ENCODE data around the gene ZSCAN23.
"Not testable (repeated sequence)": the region's sequence is repeated elsewhere in the genome, so short reads cannot be mapped to it uniquely, and the experiment has no call there.

The ZSCAN23 gene

DNA sequence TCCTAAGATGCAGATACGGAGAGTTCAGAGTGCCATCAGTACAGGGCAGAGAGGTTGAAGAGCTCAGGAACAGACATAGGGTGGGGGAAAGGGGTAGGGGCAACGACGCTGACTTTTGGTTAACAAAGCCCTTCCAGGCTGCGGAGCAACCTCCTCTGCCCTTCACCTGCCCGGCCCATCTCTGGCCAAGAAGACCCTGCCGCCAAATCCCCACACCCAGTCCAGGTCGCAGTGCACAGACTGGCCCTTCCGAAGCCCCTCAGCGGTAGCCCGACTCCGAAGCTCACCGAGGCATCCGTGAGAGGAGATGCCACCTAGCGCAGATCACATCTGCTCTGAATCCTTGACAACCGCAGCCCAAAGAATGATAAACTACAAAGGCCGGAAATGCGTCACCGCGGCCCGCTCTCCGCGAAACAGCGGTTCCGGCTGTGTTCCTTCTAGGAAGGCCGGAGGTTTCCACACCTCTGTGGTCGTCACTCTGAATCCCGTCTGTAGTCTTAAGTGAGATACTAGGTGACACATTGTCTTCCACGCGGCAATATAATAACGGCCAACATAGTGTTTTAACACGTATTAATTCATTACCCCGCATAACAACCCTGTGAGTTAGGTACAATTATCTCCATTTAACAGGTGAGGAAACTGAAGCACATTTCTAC lies at the start of gene ZSCAN23:
Gene ZSCAN23, minus strand, starts transcription at position 380 of the 662 bp plus-strand sequence. CDS start 7,225 bp downstream, outside the sequence.
- DNase-seq, result peak; percentile 83 to 92
- H3K9me3 Mint-ChIP-seq, result peaks cover 0 to 8% of the 10 kb centered on the region in 2 donors

DNA sequence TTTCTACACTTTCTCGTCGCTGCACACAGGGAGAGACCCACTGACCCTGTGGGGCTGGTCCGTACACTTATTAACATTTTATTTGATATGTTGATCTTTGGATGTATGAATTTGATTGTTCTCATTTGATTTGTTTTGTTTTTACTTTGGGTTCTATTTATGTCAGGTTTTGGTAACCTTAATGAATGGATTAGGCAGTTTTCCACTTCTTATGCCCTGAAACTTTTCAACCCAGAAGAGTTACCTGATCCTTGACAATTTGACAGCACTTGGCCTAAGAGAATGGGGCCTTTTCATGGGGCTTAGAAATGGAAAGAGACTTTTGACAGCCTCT lies 48.7 kb upstream of the ZSCAN23 start:
- Mint-ChIP-seq H3K27me3 (peaks cover 42% of the 10 kb centered on the region), H3K4me1 (peaks cover 32% of the 10 kb centered on the region)

More for the DNA sequence above, at the start of gene ZSCAN23:
- H3K27me3 Mint-ChIP-seq, result peaks cover 16% of the 10 kb centered on the region
- H3K27ac Mint-ChIP-seq, result peak within 1 kb of the TSS; percentile 97 to 99
- peak; percentile 95 for ATAC-seq
- peaks cover 31% of the 10 kb centered on the region for H3K4me1 Mint-ChIP-seq
- H3K4me3 Mint-ChIP-seq, result peak within 1 kb of the TSS; percentile 99 to 100

DNA sequence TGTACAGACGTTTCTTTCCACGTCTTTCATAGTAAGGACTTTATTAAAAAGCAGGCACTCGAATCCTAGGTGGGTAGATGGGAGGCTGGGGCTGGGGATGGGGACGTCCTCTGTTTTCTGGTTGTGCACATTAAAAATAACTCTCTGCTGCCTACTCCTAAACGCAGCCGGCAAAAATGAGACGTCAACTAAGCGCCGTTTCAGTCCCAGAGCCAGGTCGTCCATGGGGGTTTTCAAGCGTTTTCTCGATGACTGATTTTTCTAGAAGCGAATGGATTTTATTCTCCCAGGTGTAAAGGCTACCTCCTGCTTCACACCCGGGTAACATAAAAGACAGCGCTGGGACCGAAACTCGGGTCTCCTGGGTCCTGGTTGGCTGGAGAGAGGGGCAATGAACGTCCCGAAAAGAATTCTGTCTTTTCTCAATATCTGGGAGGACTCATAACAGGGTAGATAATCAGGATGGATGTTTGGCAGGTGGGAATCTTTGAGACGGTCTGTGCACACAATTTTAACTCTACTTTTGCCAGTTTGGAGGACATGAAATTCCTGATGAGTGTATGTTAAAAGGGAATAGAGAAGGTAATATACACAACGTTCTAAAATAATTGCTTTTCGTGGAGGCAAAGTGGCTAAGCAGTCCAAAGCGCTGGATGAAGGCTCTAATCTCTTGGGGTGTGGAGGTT lies 47.1 kb upstream of the ZSCAN23 start:
- Mint-ChIP-seq H3K27ac (peak overlapping the region in 1 of 2 donors; percentile 92), H3K27me3 (peaks cover 47% of the 10 kb centered on the region), H3K4me3 (peak overlapping the region; percentile 90 to 93), H3K4me1 (peaks cover 32% of the 10 kb centered on the region), H3K9me3 (peaks cover 0 to 3% of the 10 kb centered on the region in 2 donors)
- ATAC-seq (peak; percentile 58), DNase-seq (peak in 1 of 2 donors; percentile 35)

More for the DNA sequence above, 48.7 kb upstream of the ZSCAN23 start:
- no peaks in the 10 kb centered on the region for H3K9me3 Mint-ChIP-seq
- no peak for DNase-seq
- ATAC-seq, result no peak
- H3K4me3 Mint-ChIP-seq, result peak overlapping the region; percentile 17 to 39
- H3K27ac Mint-ChIP-seq, result no peak overlapping the region

DNA sequence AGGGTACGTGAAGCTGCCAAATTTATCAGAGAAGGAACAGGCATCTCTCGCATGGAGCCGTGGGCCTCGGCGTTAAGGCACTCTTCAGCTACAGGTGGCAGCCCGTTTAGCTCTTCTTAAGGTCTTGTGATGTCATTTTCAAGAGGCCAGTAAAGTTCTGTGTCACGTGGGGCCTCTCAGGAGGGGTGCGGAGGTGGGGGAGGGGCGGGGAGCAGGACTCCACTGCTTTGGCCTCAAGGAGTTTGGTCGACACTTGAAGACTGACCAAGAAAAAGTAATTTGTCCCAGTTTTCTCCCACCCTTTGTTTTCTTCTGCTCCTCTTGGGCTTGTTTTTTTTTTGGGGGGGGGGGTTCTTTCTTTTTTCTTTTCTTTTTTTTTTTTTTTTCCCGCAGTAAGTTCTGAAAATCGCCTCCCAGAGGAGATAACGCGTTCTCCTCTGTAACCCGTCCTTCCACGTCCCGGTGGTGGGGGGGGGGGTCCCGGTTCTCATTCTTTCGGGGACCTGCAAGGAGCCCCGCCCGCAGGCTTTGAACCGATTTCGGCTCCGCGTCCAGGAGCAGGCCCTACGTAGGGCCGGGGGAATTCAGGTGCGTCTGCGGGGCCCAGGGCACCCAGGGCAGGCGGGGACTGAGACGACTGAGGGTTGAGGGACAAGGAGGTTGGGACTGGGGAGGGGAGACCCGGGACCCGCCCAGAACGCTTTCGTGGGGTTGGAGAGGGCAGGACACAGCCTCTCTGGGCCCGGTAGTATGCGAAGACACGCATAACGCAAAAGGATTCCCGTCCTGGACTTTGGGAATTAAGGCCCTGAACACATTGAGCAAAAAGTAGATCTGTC lies 46.3 kb upstream of the ZSCAN23 start:
- H3K27ac Mint-ChIP-seq, result peak overlapping the region; percentile 92 to 96
- peak overlapping the region; percentile 90 to 93 for H3K4me3 Mint-ChIP-seq
- H3K9me3 Mint-ChIP-seq, result peaks cover 0 to 7% of the 10 kb centered on the region in 2 donors
- peaks cover 53% of the 10 kb centered on the region for H3K27me3 Mint-ChIP-seq
- peaks cover 32% of the 10 kb centered on the region for H3K4me1 Mint-ChIP-seq
- DNase-seq (peak; percentile 55 to 72), ATAC-seq (peak; percentile 93)

DNA sequence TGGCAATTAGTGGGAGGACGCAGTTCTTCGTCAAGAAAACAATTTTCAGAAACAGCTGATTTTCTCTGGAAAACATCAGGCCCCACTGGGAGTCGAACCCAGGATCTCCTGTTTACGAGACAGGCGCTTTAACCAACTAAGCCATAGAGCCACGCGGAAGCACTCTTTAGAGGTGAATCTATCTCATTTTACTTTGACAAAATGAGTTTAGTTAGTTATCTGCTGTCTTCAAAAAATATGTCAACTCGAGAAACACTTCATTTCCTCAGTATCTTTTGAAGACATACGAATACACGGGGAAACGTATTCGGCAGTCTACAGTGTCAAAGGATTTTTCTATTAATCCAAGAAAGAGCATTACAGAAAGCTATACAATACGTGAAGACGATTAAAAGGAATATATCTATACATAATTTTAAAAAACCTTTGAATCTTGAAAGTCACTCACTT lies 45.6 kb upstream of the ZSCAN23 start:
- Mint-ChIP-seq H3K4me3 (peak overlapping the region; percentile 90 to 93), H3K27me3 (peaks cover 51% of the 10 kb centered on the region), H3K9me3 (peaks cover 0 to 7% of the 10 kb centered on the region in 2 donors), H3K4me1 (peaks cover 32% of the 10 kb centered on the region), H3K27ac (peak overlapping the region; percentile 85 to 96)
- DNase-seq (peak; percentile 21 to 53), ATAC-seq (peak; percentile 19)

DNA sequence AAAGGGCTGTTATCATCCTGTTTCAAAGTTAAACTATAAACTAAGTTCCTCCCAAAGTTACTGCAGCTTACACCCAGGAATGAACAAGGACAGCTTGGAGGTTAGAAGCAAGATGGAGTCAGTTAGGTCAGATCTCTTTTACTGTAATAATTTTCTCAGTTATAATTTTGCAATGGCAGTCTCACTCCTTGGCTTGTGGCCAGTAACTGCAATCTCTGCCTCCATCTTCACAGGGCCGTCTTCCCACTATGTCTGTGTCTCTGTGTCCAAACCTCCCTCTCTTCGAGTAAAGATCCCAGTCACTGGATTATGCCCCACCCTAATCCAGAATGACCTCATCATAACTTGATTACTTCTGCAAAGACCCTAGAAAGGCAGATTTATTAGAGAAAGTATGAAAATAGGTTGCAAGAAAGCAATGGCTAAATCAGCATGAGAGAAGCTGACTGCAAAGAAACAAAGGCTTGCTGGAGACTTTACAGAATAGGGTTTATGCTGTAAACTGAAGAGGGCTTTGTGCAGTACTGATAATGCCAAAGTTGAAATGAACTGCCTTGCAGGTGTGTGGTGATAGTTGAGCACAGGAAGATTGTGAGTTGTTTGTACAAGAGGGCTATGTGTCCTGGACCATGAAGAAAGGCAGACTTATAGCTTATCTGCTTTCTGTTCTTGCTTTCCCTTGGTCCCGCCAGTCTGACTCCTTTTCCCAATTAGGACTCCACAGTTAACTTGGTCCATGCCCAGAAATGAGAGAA lies 43.9 kb upstream of the ZSCAN23 start:
- H3K4me1 Mint-ChIP-seq, result peaks cover 31% of the 10 kb centered on the region
- H3K27ac Mint-ChIP-seq, result no peak overlapping the region
- peaks cover 0 to 7% of the 10 kb centered on the region in 2 donors for H3K9me3 Mint-ChIP-seq
- ATAC-seq (no peak), DNase-seq (no peak)
- H3K4me3 Mint-ChIP-seq, result no peak overlapping the region
- peaks cover 44% of the 10 kb centered on the region for H3K27me3 Mint-ChIP-seq

DNA sequence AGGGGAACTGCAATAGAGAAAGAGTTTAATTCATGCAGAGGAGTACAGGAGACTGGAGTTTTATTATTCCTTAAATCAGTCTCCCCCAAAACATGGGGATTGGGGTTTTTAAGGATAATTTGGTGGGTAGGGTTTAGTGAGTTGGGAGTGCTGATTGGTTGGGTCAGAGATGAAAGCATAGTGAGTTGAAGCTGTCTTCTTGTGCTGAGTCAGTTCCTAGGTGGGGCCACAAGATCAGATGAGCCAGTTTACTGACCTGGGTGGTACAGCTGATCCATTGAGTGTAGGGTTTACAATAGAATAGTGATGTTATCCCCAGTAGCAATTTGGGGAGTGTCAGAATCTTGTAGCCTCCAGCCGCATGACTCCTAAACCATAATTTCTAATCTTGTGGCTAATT lies 43.2 kb upstream of the ZSCAN23 start:
- DNase-seq (no peak), ATAC-seq (no peak)
- Mint-ChIP-seq H3K27ac (no peak overlapping the region), H3K4me3 (no peak overlapping the region), H3K4me1 (peaks cover 25% of the 10 kb centered on the region), H3K9me3 (peaks cover 0 to 7% of the 10 kb centered on the region in 2 donors), H3K27me3 (peaks cover 44% of the 10 kb centered on the region)

DNA sequence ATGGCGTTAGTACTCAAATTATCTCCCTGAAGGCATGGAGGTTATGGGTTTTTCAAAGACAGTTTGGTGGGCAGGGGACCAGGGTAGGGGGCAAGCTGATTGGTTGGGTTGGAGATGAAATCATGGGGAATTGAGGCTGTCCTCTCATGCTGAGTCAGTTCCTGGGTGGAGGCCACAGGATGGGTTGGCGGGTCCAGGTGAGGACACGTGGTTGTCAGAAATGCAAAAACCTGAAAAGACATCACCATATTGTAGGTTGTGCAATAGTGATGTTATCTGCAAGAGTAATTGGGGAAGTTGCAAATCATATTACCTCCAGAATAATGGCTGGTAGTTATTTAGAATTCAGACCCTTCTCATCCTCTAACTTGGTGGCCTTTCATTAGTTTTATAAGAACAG lies 42.2 kb upstream of the ZSCAN23 start:
- Mint-ChIP-seq H3K4me3 (no peak overlapping the region), H3K9me3 (peaks cover 0 to 7% of the 10 kb centered on the region in 2 donors), H3K4me1 (peaks cover 17% of the 10 kb centered on the region), H3K27me3 (peaks cover 48% of the 10 kb centered on the region), H3K27ac (no peak overlapping the region)
- no peak for DNase-seq
- no peak for ATAC-seq

DNA sequence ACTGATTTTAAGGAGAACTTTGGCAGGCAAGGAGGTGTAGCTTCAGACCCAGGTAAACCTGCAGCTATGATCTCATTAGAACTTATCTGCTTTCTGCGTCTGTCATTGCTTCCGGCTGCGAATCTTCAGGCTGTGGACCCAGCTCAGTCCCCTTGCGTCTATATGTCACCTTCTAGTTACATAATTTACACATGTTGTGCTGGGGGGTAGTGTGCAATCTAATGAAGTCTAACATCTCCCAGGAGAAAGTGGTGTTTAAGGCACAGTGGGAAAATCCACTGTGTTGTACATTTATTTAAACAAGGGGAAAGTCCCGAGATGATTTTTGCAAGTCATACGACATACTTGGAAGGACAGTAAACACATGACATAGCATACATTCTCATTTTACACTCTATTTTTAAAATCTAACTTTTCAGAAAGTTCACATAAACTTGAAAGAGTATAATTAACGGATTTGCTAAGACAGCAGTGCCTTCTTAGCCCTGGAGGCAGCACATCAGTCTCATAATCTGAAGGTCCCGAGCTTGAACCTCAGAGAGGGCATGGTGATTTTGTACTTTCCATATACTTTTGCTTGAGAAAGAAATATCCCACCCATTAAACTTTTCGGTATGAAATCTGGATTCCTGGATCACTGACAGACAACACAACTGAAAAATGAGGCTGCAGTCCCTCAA lies 37.1 kb upstream of the ZSCAN23 start:
- H3K4me3 Mint-ChIP-seq, result no peak overlapping the region
- no peaks in the 10 kb centered on the region for H3K4me1 Mint-ChIP-seq
- ATAC-seq (no peak), DNase-seq (no peak)
- peaks cover 0 to 4% of the 10 kb centered on the region in 2 donors for H3K9me3 Mint-ChIP-seq
- no peak overlapping the region for H3K27ac Mint-ChIP-seq
- H3K27me3 Mint-ChIP-seq, result peaks cover 76% of the 10 kb centered on the region

DNA sequence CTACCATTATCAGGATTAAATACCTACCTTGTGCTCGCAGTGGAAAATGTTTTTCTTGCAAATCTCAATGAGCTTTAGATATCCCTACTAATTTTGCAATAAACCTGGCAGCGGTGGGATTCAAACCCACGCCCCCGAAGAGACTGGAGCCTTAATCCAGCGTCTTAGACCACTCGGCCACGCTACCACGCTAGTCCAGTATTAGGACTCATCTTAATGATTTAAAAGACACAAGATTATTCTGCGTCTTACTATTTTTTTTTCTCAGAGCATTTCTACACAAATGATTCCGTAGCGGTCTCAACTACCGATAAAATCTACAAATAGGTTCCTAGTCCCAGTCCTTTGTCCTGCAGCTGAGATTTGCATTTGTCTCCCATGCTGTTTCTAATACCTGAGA lies 35.2 kb upstream of the ZSCAN23 start:
- ATAC-seq, result no peak
- no peaks in the 10 kb centered on the region for H3K9me3 Mint-ChIP-seq
- H3K27me3 Mint-ChIP-seq, result peaks cover 78% of the 10 kb centered on the region
- peak overlapping the region; percentile 10 to 69 for H3K4me3 Mint-ChIP-seq
- DNase-seq, result no peak
- H3K4me1 Mint-ChIP-seq, result peaks cover 7% of the 10 kb centered on the region
- H3K27ac Mint-ChIP-seq, result no peak overlapping the region

DNA sequence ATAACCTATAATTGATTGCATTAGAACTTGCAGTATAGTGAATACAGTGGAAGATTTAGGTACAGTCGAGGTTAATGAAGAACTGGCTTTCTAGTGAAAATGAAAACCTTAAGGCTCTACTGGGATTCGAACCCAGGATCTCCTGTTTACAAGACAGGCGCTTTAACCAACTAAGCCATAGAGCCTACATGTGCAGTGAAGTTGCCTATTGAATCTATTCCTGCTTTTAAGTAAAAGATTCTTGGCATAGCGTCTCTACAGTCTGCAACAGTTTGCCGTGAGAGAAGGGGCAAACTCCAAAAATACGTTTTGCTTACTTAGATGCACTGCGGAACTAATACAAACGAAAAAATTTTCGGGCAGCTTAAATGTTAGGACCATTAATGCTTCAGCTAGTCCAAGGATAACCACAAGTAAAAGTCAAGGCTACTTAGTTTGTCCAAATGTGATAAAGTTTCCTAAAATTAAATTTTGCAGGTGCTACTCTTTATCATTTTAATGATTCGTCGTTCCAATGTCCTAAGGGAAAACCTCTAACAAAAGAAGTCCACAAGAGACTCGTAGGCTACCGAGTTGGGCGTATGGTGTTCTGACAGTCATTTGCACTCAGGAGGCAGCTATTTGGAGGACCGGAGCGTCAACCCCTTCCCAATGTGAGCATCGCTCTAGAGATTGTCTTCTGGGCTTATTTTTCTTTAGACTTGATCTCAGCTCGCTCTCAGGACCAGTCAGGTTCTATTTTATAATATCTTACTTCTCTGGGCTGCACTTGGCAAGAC lies 31.3 kb upstream of the ZSCAN23 start:
- peak overlapping the region; percentile 74 to 80 for H3K4me3 Mint-ChIP-seq
- peak; percentile 95 for ATAC-seq
- no peaks in the 10 kb centered on the region for H3K9me3 Mint-ChIP-seq

DNA sequence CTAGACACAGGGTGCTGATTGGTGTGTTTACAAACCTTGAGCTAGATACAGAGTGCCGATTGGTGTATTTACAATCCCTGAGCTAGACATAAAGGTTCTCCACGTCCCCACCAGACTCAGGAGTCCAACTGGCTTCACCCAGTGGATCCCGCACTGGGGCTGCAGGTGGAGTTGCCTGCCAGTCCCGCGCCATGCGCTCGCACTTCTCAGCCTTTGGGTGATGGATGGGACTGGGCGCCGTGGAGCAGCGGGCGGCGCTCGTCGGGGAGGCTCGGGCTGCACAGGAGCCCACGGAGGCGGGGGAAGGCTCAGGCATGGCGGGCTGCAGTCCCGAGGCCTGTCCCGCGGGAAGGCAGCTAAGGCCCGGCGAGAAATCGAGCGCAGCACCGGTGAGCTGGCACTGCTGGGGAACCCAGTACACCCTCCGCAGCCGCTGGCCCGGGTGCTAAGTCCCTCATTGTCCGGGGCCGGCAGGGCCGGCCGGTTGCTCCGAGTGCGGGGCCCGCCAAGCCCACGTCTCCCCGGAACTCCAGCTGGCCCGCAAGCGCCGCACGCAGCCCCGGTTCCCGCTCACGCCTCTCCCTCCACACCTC lies 26.0 kb upstream of the ZSCAN23 start:
- not testable (repeated sequence) for ATAC-seq, H3K4me1 Mint-ChIP-seq, DNase-seq, H3K9me3 Mint-ChIP-seq, H3K4me3 Mint-ChIP-seq, H3K27ac Mint-ChIP-seq
- peaks cover 41% of the 10 kb centered on the region for H3K27me3 Mint-ChIP-seq

More for the DNA sequence above, 31.3 kb upstream of the ZSCAN23 start:
- Mint-ChIP-seq H3K27me3 (peaks cover 60% of the 10 kb centered on the region), H3K4me1 (peaks cover 7% of the 10 kb centered on the region), H3K27ac (peak overlapping the region; percentile 58 to 92)
- peak; percentile 35 to 45 for DNase-seq

DNA sequence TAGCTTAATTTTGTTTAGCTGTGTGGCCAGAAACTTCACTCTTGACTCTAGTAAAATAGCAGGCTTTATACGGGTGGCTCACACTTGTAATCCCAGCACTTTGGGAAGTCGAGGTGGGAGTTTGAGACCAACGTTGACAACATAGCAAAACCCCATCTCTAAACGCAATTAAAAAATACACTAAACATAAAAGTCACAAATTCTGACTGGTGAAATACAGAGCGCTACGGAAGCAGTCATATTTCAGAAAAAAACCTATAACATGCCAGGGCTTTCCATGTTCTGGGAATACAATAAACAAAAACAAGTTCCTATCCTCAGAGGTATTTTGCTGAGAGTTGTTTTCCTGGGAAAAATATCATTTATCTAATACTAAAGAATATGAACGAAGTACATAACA lies 24.8 kb upstream of the ZSCAN23 start:
- DNase-seq, result no peak
- no peak overlapping the region for H3K4me3 Mint-ChIP-seq
- no peak for ATAC-seq
- H3K9me3 Mint-ChIP-seq, result no peaks in the 10 kb centered on the region
- no peaks in the 10 kb centered on the region for H3K4me1 Mint-ChIP-seq
- H3K27me3 Mint-ChIP-seq, result peaks cover 53% of the 10 kb centered on the region
- no peak overlapping the region for H3K27ac Mint-ChIP-seq

All from stimulated activated naive CD8-positive, alpha-beta T cell treated with anti-CD3 and anti-CD28 coated beads, Interleukin-15, amount 100 ng/mL, for 72 hours (primary cell).